ENCODE results near the gene PDE4D.

The PDE4D gene

GRCh38 chr5:59001154-59001553 is 892.4 kb downstream of the PDE4D start:
- DNase-seq (ENCODE audit: low read depth in 1 of 2, low spot score in 1 of 2): no peak
- H3K27ac ChIP-seq (replicated peaks): no peak overlapping the region
- TF ChIP-seq SPI1 (IDR thresholded peaks at IDR 0.05; ENCODE audit: borderline replicate concordance, low read depth) (no peak), POLR2AphosphoS5 (IDR thresholded peaks at IDR 0.05; ENCODE audit: low read depth) (no peak), GABPA (IDR thresholded peaks at IDR 0.05; ENCODE audit: low read depth) (no peak)
- TF ChIP-seq, protein P1, sequence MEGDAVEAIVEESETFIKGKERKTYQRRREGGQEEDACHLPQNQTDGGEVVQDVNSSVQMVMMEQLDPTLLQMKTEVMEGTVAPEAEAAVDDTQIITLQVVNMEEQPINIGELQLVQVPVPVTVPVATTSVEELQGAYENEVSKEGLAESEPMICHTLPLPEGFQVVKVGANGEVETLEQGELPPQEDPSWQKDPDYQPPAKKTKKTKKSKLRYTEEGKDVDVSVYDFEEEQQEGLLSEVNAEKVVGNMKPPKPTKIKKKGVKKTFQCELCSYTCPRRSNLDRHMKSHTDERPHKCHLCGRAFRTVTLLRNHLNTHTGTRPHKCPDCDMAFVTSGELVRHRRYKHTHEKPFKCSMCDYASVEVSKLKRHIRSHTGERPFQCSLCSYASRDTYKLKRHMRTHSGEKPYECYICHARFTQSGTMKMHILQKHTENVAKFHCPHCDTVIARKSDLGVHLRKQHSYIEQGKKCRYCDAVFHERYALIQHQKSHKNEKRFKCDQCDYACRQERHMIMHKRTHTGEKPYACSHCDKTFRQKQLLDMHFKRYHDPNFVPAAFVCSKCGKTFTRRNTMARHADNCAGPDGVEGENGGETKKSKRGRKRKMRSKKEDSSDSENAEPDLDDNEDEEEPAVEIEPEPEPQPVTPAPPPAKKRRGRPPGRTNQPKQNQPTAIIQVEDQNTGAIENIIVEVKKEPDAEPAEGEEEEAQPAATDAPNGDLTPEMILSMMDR (IDR thresholded peaks at IDR 0.05; ENCODE audit: insufficient read depth, low read length): no peak
- TF ChIP-seq, protein P2, sequence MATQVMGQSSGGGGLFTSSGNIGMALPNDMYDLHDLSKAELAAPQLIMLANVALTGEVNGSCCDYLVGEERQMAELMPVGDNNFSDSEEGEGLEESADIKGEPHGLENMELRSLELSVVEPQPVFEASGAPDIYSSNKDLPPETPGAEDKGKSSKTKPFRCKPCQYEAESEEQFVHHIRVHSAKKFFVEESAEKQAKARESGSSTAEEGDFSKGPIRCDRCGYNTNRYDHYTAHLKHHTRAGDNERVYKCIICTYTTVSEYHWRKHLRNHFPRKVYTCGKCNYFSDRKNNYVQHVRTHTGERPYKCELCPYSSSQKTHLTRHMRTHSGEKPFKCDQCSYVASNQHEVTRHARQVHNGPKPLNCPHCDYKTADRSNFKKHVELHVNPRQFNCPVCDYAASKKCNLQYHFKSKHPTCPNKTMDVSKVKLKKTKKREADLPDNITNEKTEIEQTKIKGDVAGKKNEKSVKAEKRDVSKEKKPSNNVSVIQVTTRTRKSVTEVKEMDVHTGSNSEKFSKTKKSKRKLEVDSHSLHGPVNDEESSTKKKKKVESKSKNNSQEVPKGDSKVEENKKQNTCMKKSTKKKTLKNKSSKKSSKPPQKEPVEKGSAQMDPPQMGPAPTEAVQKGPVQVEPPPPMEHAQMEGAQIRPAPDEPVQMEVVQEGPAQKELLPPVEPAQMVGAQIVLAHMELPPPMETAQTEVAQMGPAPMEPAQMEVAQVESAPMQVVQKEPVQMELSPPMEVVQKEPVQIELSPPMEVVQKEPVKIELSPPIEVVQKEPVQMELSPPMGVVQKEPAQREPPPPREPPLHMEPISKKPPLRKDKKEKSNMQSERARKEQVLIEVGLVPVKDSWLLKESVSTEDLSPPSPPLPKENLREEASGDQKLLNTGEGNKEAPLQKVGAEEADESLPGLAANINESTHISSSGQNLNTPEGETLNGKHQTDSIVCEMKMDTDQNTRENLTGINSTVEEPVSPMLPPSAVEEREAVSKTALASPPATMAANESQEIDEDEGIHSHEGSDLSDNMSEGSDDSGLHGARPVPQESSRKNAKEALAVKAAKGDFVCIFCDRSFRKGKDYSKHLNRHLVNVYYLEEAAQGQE (IDR thresholded peaks at IDR 0.05; ENCODE audit: insufficient replicate concordance, low read depth): no peak
- H3K27me3 ChIP-seq (ENCODE audit: insufficient read depth, poor library complexity, severe bottlenecking): no peaks in the 10 kb centered on the region
- no peak overlapping the region for H3K4me3 ChIP-seq (replicated peaks; ENCODE audit: insufficient read depth, low read length)

DNA sequence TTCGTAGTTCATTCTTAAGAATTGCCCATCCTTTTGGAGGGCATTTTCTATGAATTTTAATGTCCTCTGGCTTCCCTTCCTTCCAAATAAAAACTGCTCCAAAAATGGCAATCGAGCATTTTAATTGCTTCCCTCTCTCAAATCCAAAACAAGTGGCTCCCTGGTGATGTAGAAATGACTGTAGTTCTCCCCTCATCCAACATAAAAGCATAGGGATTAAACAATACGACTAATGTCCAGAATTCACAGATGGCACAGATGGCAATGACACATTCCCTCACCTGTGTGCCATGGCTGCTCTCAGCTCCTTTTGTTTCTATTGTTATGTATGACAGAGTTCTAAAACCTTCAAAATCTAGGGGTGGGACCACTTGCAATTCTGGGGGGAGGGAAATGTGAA is 893.3 kb downstream of the PDE4D start:
- DNase-seq (ENCODE audit: low read depth in 1 of 2, low spot score in 1 of 2): no peak
- no peaks in the 10 kb centered on the region for H3K27me3 ChIP-seq (ENCODE audit: insufficient read depth, poor library complexity, severe bottlenecking)
- H3K27ac ChIP-seq (replicated peaks): no peak overlapping the region
- no peak for TF ChIP-seq GABPA (IDR thresholded peaks at IDR 0.05; ENCODE audit: low read depth)
- no peak for TF ChIP-seq SPI1 (IDR thresholded peaks at IDR 0.05; ENCODE audit: borderline replicate concordance, low read depth)
- TF ChIP-seq POLR2AphosphoS5 (IDR thresholded peaks at IDR 0.05; ENCODE audit: low read depth): no peak
- TF ChIP-seq, protein P1 (IDR thresholded peaks at IDR 0.05; ENCODE audit: insufficient read depth, low read length): no peak
- TF ChIP-seq, protein P2 (IDR thresholded peaks at IDR 0.05; ENCODE audit: insufficient replicate concordance, low read depth): no peak
- H3K4me3 ChIP-seq (replicated peaks; ENCODE audit: insufficient read depth, low read length): no peak overlapping the region

DNA sequence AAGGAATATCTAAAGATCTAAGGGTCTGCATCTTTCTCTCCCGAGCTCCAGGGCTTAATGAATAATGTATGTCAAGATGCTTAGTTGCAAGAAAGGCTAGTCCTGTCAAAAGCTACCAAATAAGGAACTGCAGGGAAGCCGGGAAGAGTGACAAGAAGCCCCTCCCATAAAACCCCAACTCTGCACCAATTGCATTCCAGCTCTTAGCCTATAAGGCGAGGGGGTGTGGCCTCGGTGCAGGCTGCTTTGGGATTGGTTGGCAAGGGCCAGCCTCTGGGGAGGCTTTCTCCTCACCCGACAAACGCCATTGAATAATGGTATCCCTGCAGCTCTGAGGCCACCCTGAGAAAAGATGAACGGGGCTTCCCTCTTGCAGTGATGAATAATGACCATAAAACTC is 893.7 kb downstream of the PDE4D start:
- DNase-seq (ENCODE audit: low read depth in 1 of 2, low spot score in 1 of 2): no peak
- Histone ChIP-seq H3K4me3 (replicated peaks; ENCODE audit: insufficient read depth, low read length) (no peak overlapping the region), H3K27ac (replicated peaks) (no peak overlapping the region), H3K27me3 (ENCODE audit: insufficient read depth, poor library complexity, severe bottlenecking) (no peaks in the 10 kb centered on the region)
- TF ChIP-seq, protein P2 (IDR thresholded peaks at IDR 0.05; ENCODE audit: insufficient replicate concordance, low read depth): no peak
- TF ChIP-seq, protein P1 (IDR thresholded peaks at IDR 0.05; ENCODE audit: insufficient read depth, low read length): no peak
- TF ChIP-seq POLR2AphosphoS5 (IDR thresholded peaks at IDR 0.05; ENCODE audit: low read depth): no peak
- TF ChIP-seq GABPA (IDR thresholded peaks at IDR 0.05; ENCODE audit: low read depth): no peak
- TF ChIP-seq SPI1 (IDR thresholded peaks at IDR 0.05; ENCODE audit: borderline replicate concordance, low read depth): no peak
